Occipital lobe (tissue), 2 donors: ENCODE results near the gene ZNF217. TPM values are rescaled to one million over a fixed set of nuclear protein-coding genes. Genes with fewer than 3 reads are reported as not detected.
"Not testable (repeated sequence)": the region's sequence is repeated elsewhere in the genome, so short reads cannot be mapped to it uniquely, and the experiment has no call there.

ENCODE experiments used
- DNase-seq: peaks from one replicate; lab custom pipeline; 2025; lab: John Stamatoyannopoulos, UW
- total RNA-seq: library from RNA; depleted of rRNA; stranded (reverse); fragments of >200 nt; gene quantifications from one replicate; pipeline ENCODE4 v1.2.3, GENCODE V29; 2014

ZNF217 gene
- total RNA-seq, 1 donor from 2014 or later: 7.3 TPM

GRCh38 chr20:53598140-53599043 lies 4.8 kb upstream of the ZNF217 start:
- no peak for DNase-seq

DNA sequence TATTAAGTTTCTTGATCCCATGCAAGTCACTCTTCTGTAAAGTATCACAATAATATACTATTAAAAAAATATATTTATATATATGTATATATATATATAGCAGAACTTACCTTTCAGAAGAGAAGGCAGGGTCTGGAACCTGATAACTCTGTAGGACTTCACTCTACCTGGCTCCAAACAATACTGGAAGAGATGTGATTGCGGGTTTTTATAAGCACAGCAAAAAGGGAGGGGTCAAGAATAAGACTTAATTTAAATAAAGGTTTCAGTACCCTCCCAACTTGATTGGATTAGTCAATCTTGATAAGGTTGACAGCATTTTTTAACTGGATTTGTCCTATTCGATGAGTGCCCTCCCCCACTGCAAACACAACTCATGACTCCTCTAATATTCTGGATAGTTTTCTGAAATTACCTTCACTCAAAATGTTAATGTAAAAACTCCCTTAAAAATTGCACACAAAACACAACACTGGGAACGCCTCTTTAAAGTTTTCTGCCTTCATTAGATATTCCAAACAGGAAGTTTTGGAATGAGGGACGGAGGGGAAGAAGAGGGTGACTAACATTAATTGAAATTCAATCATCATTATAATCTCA lies 4.0 kb upstream of the ZNF217 start:
- DNase-seq: no peak

DNA sequence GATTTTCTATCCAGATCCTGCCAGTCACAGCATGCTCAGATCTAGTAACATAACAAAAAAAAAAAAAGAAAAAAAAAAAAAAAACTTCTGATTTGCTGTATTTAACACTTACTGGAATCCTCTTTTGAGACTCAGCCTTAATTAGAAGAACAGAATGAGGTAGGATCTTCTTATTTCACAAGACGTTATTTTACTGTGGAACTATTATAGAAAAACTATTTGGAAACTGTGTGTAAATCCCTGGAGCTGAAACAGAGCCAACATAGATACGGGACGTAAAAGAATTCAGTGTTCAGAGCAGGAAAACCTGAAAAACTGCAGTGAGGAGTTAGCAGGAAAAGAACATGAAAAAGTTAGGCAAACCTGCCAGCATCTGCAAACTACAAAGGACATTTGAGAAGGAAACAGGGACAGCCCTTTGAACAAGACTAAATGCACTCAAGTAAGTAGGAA lies 3.4 kb upstream of the ZNF217 start:
- DNase-seq: no peak

DNA sequence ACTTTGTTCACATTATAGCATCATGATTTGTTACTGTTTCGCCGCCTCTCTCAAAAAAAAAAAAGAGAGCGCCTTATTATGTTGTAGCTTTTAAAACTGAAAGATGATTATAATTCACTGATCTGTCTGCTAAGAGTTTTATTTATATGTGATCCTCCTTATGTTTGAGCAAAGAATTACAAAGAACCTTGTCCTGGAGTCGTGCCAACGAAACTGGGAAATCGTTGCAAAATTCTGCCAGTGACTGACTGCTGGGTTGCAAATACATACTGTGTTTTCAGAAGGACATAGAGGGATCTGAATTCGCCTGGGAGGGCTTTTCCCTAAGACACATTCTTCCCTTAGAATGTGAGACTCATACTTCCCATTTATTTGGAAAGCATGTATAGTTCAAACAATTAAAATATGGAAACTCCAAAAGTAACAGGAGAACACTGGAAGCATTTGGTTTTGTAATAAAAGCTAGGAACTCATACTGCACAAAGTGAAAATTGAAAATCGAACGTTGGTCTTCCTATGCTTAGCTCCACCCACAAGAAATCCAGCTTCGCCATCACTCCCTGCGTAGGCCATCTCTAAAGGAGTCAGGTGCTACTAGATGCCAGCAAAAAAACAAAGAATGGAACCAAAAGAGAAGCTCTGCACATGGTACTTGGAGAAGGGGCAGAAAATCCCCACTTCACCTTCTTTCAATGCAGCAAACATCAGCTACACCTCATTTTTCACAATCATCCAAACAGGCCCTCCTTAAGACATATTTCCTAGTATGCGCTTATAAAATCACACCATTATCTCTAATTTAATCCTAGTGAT lies 2.8 kb upstream of the ZNF217 start:
- not testable (repeated sequence) for DNase-seq

DNA sequence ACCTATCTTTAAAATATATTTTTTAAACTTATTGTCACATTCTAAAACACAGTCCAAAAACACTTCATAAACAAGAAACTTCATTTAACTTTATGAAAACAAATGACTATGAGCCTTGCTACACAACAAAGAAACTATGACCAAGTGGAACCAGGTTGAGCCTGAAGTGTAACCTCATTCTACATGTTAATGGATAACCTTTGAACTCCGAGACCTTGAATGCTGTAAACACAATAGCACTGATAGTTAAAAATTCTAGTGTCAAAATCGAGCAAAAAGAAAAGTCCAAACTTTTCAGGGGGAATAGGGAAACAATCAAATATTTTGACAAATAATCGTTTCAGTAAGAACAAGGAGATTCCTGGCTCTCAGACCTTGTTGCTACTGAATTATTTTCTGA lies 2.1 kb upstream of the ZNF217 start:
- DNase-seq: not testable (repeated sequence)

DNA sequence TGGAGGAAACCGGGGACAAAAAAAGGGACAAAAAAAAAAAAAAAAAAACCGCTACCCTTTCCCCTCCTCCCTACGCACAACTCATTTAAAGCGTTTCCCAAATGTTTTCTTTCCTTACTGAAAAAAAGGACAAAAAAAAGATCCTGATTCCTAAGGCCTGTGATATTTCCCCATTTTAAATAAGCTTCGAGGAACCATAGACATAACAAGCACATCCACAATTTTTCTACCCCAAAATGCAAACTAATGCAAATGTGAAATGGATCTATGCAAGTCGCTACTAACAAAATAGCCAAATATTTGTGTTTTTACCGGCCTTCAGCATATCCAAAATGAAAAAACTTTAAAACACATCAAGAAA lies 1.4 kb upstream of the ZNF217 start:
- no peak for DNase-seq

GRCh38 chr20:53594068-53595017 lies 704 bp upstream of the ZNF217 start:
- peak; percentile 91 for DNase-seq

- DNase-seq: no peak
Observed at GRCh38 chr20:53592992-53593465, 610 bp downstream of the ZNF217 start.

DNA sequence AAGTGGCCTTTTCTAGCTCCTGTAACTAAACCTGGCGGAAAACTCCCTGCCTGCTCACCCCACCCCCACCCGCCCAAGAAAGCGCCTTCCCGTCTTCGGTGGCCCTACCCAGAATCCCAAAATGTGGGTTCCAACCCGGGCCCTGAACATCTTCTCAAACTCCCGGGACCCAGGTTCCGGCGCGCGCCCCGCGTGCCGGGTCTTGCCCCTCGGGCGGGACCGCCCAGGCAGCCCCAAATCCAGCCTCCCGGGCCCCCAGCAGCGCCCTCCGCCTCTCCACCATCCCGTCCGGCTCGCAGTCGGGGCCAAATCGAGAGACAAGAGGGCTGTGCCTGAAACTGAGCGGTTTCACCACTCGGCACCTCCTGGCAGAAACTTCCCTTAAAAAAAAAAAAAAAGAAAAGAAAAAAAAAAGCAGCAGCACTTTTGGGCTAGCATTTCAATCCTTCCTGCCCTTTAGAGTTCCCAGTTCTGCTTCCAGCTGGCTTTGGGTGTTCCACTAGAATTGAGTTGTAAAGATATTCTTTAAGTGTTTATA lies 1.1 kb downstream of the ZNF217 start:
- not testable (repeated sequence) for DNase-seq

- DNase-seq: not testable (repeated sequence)
Observed at GRCh38 chr20:53591941-53592441, 1.6 kb downstream of the ZNF217 start.

DNA sequence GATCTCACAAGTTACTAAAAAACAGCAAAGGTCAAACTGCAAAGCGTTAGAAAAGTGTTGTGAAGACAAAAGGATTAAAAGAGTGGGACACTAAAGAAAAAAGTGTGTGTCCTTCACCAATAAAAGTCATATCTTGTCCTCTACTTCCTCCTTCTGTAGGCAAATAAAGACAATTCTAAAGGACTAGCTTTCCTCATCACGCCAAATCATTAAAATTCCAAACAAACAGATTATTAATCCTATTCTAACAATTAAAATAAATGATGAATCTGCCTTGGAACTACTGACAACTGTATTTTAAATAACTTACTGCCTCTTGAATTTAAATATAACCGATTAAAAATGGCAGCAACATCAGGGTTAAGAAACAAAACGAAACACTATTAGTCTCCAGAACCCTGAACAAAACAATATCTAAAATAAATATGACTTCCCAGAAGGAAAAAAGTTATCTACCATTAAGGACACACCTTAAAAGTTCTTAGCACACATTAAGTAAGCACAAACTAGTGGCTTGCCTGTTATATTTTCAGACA lies 2.4 kb downstream of the ZNF217 start:
- not testable (repeated sequence) for DNase-seq

- not testable (repeated sequence) for DNase-seq
Observed at GRCh38 chr20:53590608-53591007, 3.0 kb downstream of the ZNF217 start.

GRCh38 chr20:53590122-53590521 lies 3.5 kb downstream of the ZNF217 start:
- not testable (repeated sequence) for DNase-seq

- DNase-seq: not testable (repeated sequence)
Observed at GRCh38 chr20:53589321-53590065, 4.1 kb downstream of the ZNF217 start.

DNA sequence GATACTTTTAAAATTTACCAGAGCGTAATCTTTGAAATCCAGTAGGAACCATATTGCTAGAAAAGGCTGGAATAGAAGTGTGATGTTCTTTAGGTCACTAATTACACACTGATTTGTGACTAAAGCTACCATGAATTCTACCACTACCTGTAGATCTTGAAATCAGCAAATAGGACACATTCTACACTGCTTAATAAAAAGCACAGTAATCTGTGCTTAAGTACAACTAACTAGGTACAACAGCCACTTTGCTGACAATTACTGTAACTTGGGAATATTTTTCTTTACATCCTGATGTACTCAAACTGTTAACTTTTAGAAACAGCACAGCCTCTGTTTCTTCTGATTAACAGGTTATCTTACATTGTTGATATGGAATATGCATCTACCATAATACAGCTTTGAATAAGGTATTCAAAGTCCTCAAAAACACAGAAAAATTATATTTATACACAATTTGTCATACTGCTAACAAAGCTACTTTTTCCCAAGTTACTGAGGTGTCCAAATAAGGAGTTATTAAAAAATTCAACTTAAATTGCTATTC lies 6.4 kb downstream of the ZNF217 start:
- DNase-seq: not testable (repeated sequence)

DNA sequence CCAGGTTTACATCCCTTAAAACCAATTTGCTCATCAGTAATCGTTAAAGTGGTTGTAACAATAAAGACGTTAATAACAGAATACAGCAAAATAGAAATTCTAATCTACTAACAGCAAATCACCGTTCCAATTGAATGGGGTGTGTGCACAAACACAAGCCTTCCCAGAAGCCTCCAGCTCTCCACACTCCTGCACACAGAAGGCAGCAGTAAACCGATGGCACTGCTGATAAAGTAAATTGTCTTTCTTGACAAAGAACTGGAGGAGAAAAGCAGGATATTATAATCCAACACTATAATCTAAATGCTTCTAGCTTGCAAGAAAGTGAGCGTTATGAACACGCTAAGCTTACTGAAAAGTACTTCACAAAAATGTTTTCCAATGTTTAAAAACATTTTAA lies 7.0 kb downstream of the ZNF217 start:
- DNase-seq: no peak

- DNase-seq: not testable (repeated sequence)
Observed at GRCh38 chr20:53585910-53586309, 7.7 kb downstream of the ZNF217 start.

GRCh38 chr20:53585004-53585569 lies 8.6 kb downstream of the ZNF217 start:
- DNase-seq: not testable (repeated sequence)
